Measurements from ENCODE around the gene WDR4. TPM values are rescaled to one million over a fixed set of nuclear protein-coding genes. Genes with fewer than 3 reads are reported as not detected.

The WDR4 gene
- total RNA-seq, 1 experiment from 2014 or later: 29.9 TPM

DNA sequence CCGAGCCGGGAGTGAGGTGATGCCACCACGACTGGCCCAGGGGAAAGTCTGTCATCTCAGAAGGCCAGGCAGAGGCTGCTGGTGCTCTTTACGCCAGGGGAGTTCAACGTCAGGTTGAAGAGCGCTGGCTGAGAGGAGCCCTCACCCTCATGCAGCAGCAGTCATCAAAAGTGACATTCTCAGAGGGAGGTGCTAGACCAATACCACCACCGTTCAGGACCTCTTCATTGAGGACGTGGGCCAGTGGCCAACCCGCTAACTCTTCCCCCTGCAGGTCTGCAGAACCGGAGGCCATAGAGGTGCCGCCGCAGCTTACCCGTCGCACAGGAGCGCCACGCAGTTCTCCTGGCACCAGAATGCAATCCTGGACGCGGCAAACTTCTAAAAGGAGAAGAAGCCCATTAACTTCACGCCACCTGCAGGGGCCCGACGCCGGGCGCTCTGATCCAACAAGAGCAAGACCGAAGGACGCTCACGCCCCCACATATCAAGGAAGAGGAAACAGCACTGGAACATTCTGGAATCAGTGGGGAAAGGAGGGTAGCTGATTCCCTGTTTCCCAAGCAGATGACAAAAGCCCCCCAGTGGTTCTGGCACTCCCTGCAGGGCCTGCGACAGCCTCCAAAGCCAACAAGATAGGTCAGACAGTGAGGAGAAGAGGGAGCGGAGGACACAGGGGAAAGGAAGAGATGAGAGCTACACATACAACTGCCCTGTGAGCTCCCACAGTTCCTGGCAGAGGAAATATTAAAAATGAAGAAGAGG lies 24.9 kb downstream of the WDR4 start:
- Mint-ChIP-seq H3K4me1 (ENCODE audit: low read depth, unreplicated experiment) (no peaks in the 10 kb centered on the region), H3K9me3 (ENCODE audit: low read depth, unreplicated experiment) (no peaks in the 10 kb centered on the region), H3K4me3 (ENCODE audit: low read depth, unreplicated experiment) (no peak overlapping the region), H3K36me3 (ENCODE audit: insufficient read depth, unreplicated experiment) (peaks cover 24% of the 10 kb centered on the region), H3K27me3 (ENCODE audit: unreplicated experiment) (no peaks in the 10 kb centered on the region), H3K27ac (ENCODE audit: unreplicated experiment) (no peak overlapping the region)
- BruUV-seq (replicated peaks): no TSS peak
- DNase-seq: no peak
- CTCF ChIA-PET: no interaction called here
- TF ChIP-seq CTCF (IDR thresholded peaks at IDR 0.05; ENCODE audit: unreplicated experiment): no peak
- intact Hi-C loops (cut with micrococcal nuclease; ENCODE audit: unreplicated experiment): no loop called here

- Mint-ChIP-seq H3K9me3 (ENCODE audit: low read depth, unreplicated experiment) (no peaks in the 10 kb centered on the region), H3K36me3 (ENCODE audit: insufficient read depth, unreplicated experiment) (peaks cover 28% of the 10 kb centered on the region), H3K4me1 (ENCODE audit: low read depth, unreplicated experiment) (no peaks in the 10 kb centered on the region), H3K4me3 (ENCODE audit: low read depth, unreplicated experiment) (no peak overlapping the region), H3K27ac (ENCODE audit: unreplicated experiment) (no peak overlapping the region), H3K27me3 (ENCODE audit: unreplicated experiment) (no peaks in the 10 kb centered on the region)
- no peak for DNase-seq
- CTCF ChIA-PET: interaction anchor here (0.5 kb wide), 1 partner anchor 10 kb away, joined by 5 read pairs; no protein-coding TSS in a partner anchor
- intact Hi-C loops (cut with micrococcal nuclease; ENCODE audit: unreplicated experiment): no loop called here
- BruUV-seq (replicated peaks): no TSS peak
- TF ChIP-seq CTCF (IDR thresholded peaks at IDR 0.05; ENCODE audit: unreplicated experiment): no peak
These were observed 25.7 kb downstream of the WDR4 start for GRCh38 chr21:42853621-42854020.

- H3K4me1 Mint-ChIP-seq (ENCODE audit: low read depth, unreplicated experiment): no peaks in the 10 kb centered on the region
These were observed 26.3 kb downstream of the WDR4 start for GRCh38 chr21:42852925-42853570.

More at GRCh38 chr21:42852925-42853570, 26.3 kb downstream of the WDR4 start:
- Mint-ChIP-seq H3K9me3 (ENCODE audit: low read depth, unreplicated experiment) (no peaks in the 10 kb centered on the region), H3K36me3 (ENCODE audit: insufficient read depth, unreplicated experiment) (peaks cover 28% of the 10 kb centered on the region), H3K27ac (ENCODE audit: unreplicated experiment) (no peak overlapping the region), H3K27me3 (ENCODE audit: unreplicated experiment) (no peaks in the 10 kb centered on the region), H3K4me3 (ENCODE audit: low read depth, unreplicated experiment) (no peak overlapping the region)
- no TSS peak for BruUV-seq (replicated peaks)
- intact Hi-C loops (cut with micrococcal nuclease; ENCODE audit: unreplicated experiment): no loop called here
- TF ChIP-seq CTCF (IDR thresholded peaks at IDR 0.05; ENCODE audit: unreplicated experiment): no peak
- CTCF ChIA-PET: interaction anchor here (0.5 to 0.7 kb wide), 2 partner anchors 10 to 116 kb away, joined by 4 to 5 read pairs; no protein-coding TSS in a partner anchor
- DNase-seq: no peak

Data from Calu3 (cell line).